ENCODE data around the gene CDHR3. TPM values are rescaled to one million over a fixed set of nuclear protein-coding genes. Genes with fewer than 3 reads are reported as not detected.

CDHR3 gene
- total and polyA plus RNA-seq, 9 of the 15 experiments (the other 6 are each of a cell fraction or from before 2014, with no cell fraction given) = 0.03 to 0.66 (median 0.24) TPM; not detected in 1

- TF ChIP-seq ZMIZ1 (IDR thresholded peaks at IDR 0.05; ENCODE audit: low read depth in 2 of 2, low read length in 2 of 2) (peak in 1 of 2 experiments; percentile 40; a peak in 1 of 4 replicates), RB1 (IDR thresholded peaks at IDR 0.05; ENCODE audit: low read depth) (peak; percentile 78; the same call in 1 of the 2 replicates), MAFG (tag; conservative IDR thresholded peaks at IDR 0.05) (no peak), LCOR (CRISPR knock-in tag; IDR thresholded peaks at IDR 0.05) (peak; percentile 37; the same call in 1 of the 2 replicates), GTF3C2 (IDR thresholded peaks at IDR 0.05; ENCODE audit: borderline replicate concordance, extremely low read depth, insufficient read length) (no peak), THRB (CRISPR knock-in tag; conservative IDR thresholded peaks at IDR 0.05) (no peak), ARID3A (IDR thresholded peaks at IDR 0.05; ENCODE audit: borderline replicate concordance, low read depth, low read length) (no peak), USF1 (CRISPR knock-in tag; IDR thresholded peaks at IDR 0.05) (0 out of 2 replicates have a peak, but pooled peaks have one; percentile 8), SP1 (CRISPR knock-in tag; IDR thresholded peaks at IDR 0.05) (peak; percentile 21; the same call in 1 of the 2 replicates), MNT (conservative IDR thresholded peaks at IDR 0.05) (peak in 1 of 2 experiments; percentile 28; a peak in 1 of 4 replicates), EP300 (IDR thresholded peaks at IDR 0.05; ENCODE audit: low read length) (peak; percentile 5; the same call in 1 of the 2 replicates)
These were observed 93.6 kb downstream of the CDHR3 start (continued) for GRCh38 chr7:106056513-106057203.

Data from K562 (cell line).